Naive thymus-derived CD4-positive, alpha-beta T cell (primary cell): ENCODE data around the gene MED20. TPM values are rescaled to one million over a fixed set of nuclear protein-coding genes. Genes with fewer than 3 reads are reported as not detected.

ENCODE experiments used
- ATAC-seq: fragments of 150-1000 bp; cut with Tn5 transposase; 2 replicates; pipeline ENCODE4 v1.10.0; 2021; ENCODE audit warnings: mild to moderate bottlenecking, moderate library complexity
- CTCF ChIA-PET: fragments of 350-600 bp; sonication (Branson Sonifier 250); formaldehyde crosslinking; loops from one replicate; lab custom pipeline; 2021; ENCODE audit warnings: antibody characterized with exemption; lab: Charles Lee
- POLR2A ChIA-PET: fragments of 350-600 bp; sonication (Branson Sonifier 250); formaldehyde crosslinking; loops from one replicate; lab custom pipeline; 2021; ENCODE audit warnings: antibody characterized with exemption, inconsistent platforms; lab: Charles Lee
- DNase-seq, 9 donors: peaks; one replicate each; pipeline versions ENCODE4 v3.0.0 to v3.0.0-alpha.2; 2020 to 2022; ENCODE audit warnings: mixed read lengths in 1 of 9
- H3K27ac ChIP-seq: one replicate; pipeline ENCODE4 v1.7.0; 2013; ENCODE audit warnings: mild to moderate bottlenecking, low read depth, low read length, moderate library complexity
- H3K27me3 ChIP-seq, 2 donors: one replicate each; pipeline ENCODE4 v1.7.0; 2013; ENCODE audit warnings: low read length in 2 of 2, mild to moderate bottlenecking in 2 of 2, moderate library complexity in 2 of 2; ENCODE audit not compliant: control insufficient read depth in 2 of 2, insufficient read depth in 2 of 2
- H3K36me3 ChIP-seq, 3 experiments: 1 replicate in 2 of 3; 2 replicates in 1 of 3; pipeline ENCODE4 v1.7.0; 2013; ENCODE audit warnings: low read length in 3 of 3, mild to moderate bottlenecking in 3 of 3, moderate library complexity in 1 of 3; ENCODE audit not compliant: insufficient read depth in 3 of 3, control insufficient read depth in 2 of 3
- H3K4me1 ChIP-seq, 2 donors: one replicate each; pipeline ENCODE4 v1.7.0; 2013; ENCODE audit warnings: low read length in 2 of 2, mild to moderate bottlenecking in 2 of 2, moderate library complexity in 1 of 2; ENCODE audit not compliant: control insufficient read depth in 2 of 2, insufficient read depth in 2 of 2
- H3K4me3 ChIP-seq: 2 replicates; pipeline ENCODE4 v1.7.0; 2013; ENCODE audit warnings: mild to moderate bottlenecking, low read length
- H3K9me3 ChIP-seq, 3 experiments: 1 replicate in 2 of 3; 2 replicates in 1 of 3; pipeline ENCODE4 v1.7.0; 2013; ENCODE audit warnings: low read length in 3 of 3; ENCODE audit not compliant: control insufficient read depth in 2 of 3
- H3K27ac Mint-ChIP-seq, 9 donors: one replicate each; pipeline ENCODE4 v1.8.0; 2020 to 2022; ENCODE audit warnings: mixed read lengths in 9 of 9, mild to moderate bottlenecking in 8 of 9, moderate library complexity in 5 of 9, inconsistent platforms in 2 of 9
- H3K27me3 Mint-ChIP-seq, 5 donors: one replicate each; pipeline ENCODE4 v1.8.0; 2021 to 2022; ENCODE audit warnings: mixed read lengths in 5 of 5, mild to moderate bottlenecking in 1 of 5
- H3K36me3 Mint-ChIP-seq, 5 donors: one replicate each; pipeline ENCODE4 v1.8.0; 2020 to 2022; ENCODE audit warnings: mixed read lengths in 5 of 5, mild to moderate bottlenecking in 3 of 5, inconsistent platforms in 1 of 5
- H3K4me1 Mint-ChIP-seq, 7 donors: one replicate each; pipeline ENCODE4 v1.8.0; 2020 to 2022; ENCODE audit warnings: mixed read lengths in 7 of 7, mild to moderate bottlenecking in 3 of 7, inconsistent platforms in 1 of 7
- H3K4me3 Mint-ChIP-seq, 10 donors: one replicate each; pipeline ENCODE4 v1.8.0; 2020 to 2022; ENCODE audit warnings: mild to moderate bottlenecking in 10 of 10, mixed read lengths in 10 of 10, moderate library complexity in 6 of 10, inconsistent platforms in 2 of 10
- H3K9me3 Mint-ChIP-seq, 11 donors: one replicate each; pipeline ENCODE4 v1.8.0; 2020 to 2022; ENCODE audit warnings: mixed read lengths in 11 of 11, mild to moderate bottlenecking in 4 of 11, inconsistent platforms in 1 of 11, moderate library complexity in 1 of 11
- intact Hi-C, 2 donors: fragments of 100-400 bp; cut with micrococcal nuclease; formaldehyde crosslinking; loops; one replicate each; pipeline ENCODE4 v1.15.1; 2023
- polyA plus RNA-seq, 2 donors: library from polyadenylated mRNA; unstranded; fragments of 300-500 nt; fragmentation: Illumina TruSeq; gene quantifications; one replicate each; pipeline ENCODE4 v1.2.3, GENCODE V29; 2021
- total RNA-seq, 6 experiments: library from RNA in 5 of 6; stranded (reverse) in 5 of 6; gene quantifications; 1 replicate in 5 of 6; 2 replicates in 1 of 6; pipeline ENCODE4 v1.2.3 and lab custom pipeline; 2021 to 2026

MED20 gene
- total and polyA plus RNA-seq, 7 experiments from 2014 or later = 4.2 to 21.7 (median 7.6) TPM

- DNase-seq (no peak), ATAC-seq (no peak)
- no peaks in the 10 kb centered on the region for H3K4me1 ChIP-seq
- Mint-ChIP-seq H3K4me3 (no peak overlapping the region), H3K36me3 (no peaks in the 10 kb centered on the region), H3K27ac (no peak overlapping the region), H3K9me3 (no peaks in the 10 kb centered on the region), H3K4me1 (peaks cover 0 to 4% (median 0%) of the 10 kb centered on the region in 7 donors), H3K27me3 (no peaks in the 10 kb centered on the region)
- no peak overlapping the region for H3K27ac ChIP-seq
- intact Hi-C loops = no loop called here
- no peak overlapping the region for H3K4me3 ChIP-seq
- ChIA-PET POLR2A (no interaction called here), CTCF (no interaction called here)
- H3K27me3 ChIP-seq = no peaks in the 10 kb centered on the region
- H3K36me3 ChIP-seq = no peaks in the 10 kb centered on the region
- H3K9me3 ChIP-seq = no peaks in the 10 kb centered on the region
Observed at GRCh38 chr6:41884957-41885356, 36.0 kb downstream of the MED20 start.

- intact Hi-C loops = no loop called here
- no peaks in the 10 kb centered on the region for H3K9me3 Mint-ChIP-seq
- no peak overlapping the region for H3K27ac Mint-ChIP-seq
- Histone ChIP-seq H3K27ac (no peak overlapping the region), H3K27me3 (no peaks in the 10 kb centered on the region), H3K9me3 (no peaks in the 10 kb centered on the region), H3K4me1 (no peaks in the 10 kb centered on the region), H3K4me3 (no peak overlapping the region), H3K36me3 (no peaks in the 10 kb centered on the region)
- peaks cover 0 to 2% (median 0%) of the 10 kb centered on the region in 7 donors for H3K4me1 Mint-ChIP-seq
- ChIA-PET POLR2A (no interaction called here), CTCF (no interaction called here)
- ATAC-seq (no peak), DNase-seq (no peak)
- no peak overlapping the region for H3K4me3 Mint-ChIP-seq
- no peaks in the 10 kb centered on the region for H3K36me3 Mint-ChIP-seq
- no peaks in the 10 kb centered on the region for H3K27me3 Mint-ChIP-seq
Observed at GRCh38 chr6:41881506-41881905, 39.4 kb downstream of the MED20 start.

- ATAC-seq (no peak), DNase-seq (no peak)
- H3K27me3 ChIP-seq = no peaks in the 10 kb centered on the region
- H3K36me3 ChIP-seq = no peaks in the 10 kb centered on the region
- Mint-ChIP-seq H3K9me3 (no peaks in the 10 kb centered on the region), H3K4me3 (no peak overlapping the region), H3K27ac (no peak overlapping the region), H3K27me3 (no peaks in the 10 kb centered on the region), H3K4me1 (peaks cover 0 to 2% (median 0%) of the 10 kb centered on the region in 7 donors), H3K36me3 (no peaks in the 10 kb centered on the region)
- H3K27ac ChIP-seq = no peak overlapping the region
- H3K4me1 ChIP-seq = no peaks in the 10 kb centered on the region
- ChIA-PET POLR2A (no interaction called here), CTCF (interaction anchor here (0.6 to 1.2 kb wide), 3 partner anchors 19 to 1359 kb away, joined by 3 to 6 read pairs (median 3); no protein-coding TSS in a partner anchor)
- intact Hi-C loops = no loop called here
- H3K9me3 ChIP-seq = no peaks in the 10 kb centered on the region
- no peak overlapping the region for H3K4me3 ChIP-seq
Observed at GRCh38 chr6:41878961-41879405, 42.0 kb downstream of the MED20 start.

GRCh38 chr6:41878246-41878645, 42.7 kb downstream of the MED20 start:
- H3K27me3 Mint-ChIP-seq = no peaks in the 10 kb centered on the region
- CTCF ChIA-PET = no interaction called here
- H3K4me3 Mint-ChIP-seq = no peak overlapping the region
- Histone ChIP-seq H3K4me1 (no peaks in the 10 kb centered on the region), H3K4me3 (no peak overlapping the region), H3K36me3 (no peaks in the 10 kb centered on the region), H3K27ac (no peak overlapping the region), H3K9me3 (no peaks in the 10 kb centered on the region), H3K27me3 (no peaks in the 10 kb centered on the region)
- peak overlapping the region in 1 of 9 donors; percentile 15 for H3K27ac Mint-ChIP-seq
- POLR2A ChIA-PET = no interaction called here
- H3K4me1 Mint-ChIP-seq = peaks cover 0 to 2% (median 0%) of the 10 kb centered on the region in 7 donors
- no peaks in the 10 kb centered on the region for H3K9me3 Mint-ChIP-seq
- no peak for DNase-seq
- intact Hi-C loops = no loop called here
- no peak for ATAC-seq
- no peaks in the 10 kb centered on the region for H3K36me3 Mint-ChIP-seq

GRCh38 chr6:41877051-41877680, 43.8 kb downstream of the MED20 start:
- ATAC-seq (no peak), DNase-seq (no peak)
- intact Hi-C loops = no loop called here
- ChIA-PET POLR2A (no interaction called here), CTCF (interaction anchor here (0.6 to 0.7 kb wide), 3 partner anchors 169 to 577 kb away, joined by 3 read pairs; no protein-coding TSS in a partner anchor)
- no peaks in the 10 kb centered on the region for H3K36me3 ChIP-seq
- Mint-ChIP-seq H3K4me3 (no peak overlapping the region), H3K9me3 (no peaks in the 10 kb centered on the region), H3K36me3 (no peaks in the 10 kb centered on the region), H3K27me3 (no peaks in the 10 kb centered on the region), H3K27ac (no peak overlapping the region), H3K4me1 (no peaks in the 10 kb centered on the region)
- no peak overlapping the region for H3K27ac ChIP-seq
- H3K4me1 ChIP-seq = no peaks in the 10 kb centered on the region
- H3K4me3 ChIP-seq = no peak overlapping the region
- no peaks in the 10 kb centered on the region for H3K9me3 ChIP-seq
- H3K27me3 ChIP-seq = no peaks in the 10 kb centered on the region

- H3K4me3 ChIP-seq = no peak overlapping the region
- ChIA-PET POLR2A (no interaction called here), CTCF (no interaction called here)
- ATAC-seq (no peak), DNase-seq (no peak)
- no peaks in the 10 kb centered on the region for H3K27me3 ChIP-seq
- Mint-ChIP-seq H3K4me1 (no peaks in the 10 kb centered on the region), H3K27me3 (no peaks in the 10 kb centered on the region), H3K9me3 (no peaks in the 10 kb centered on the region), H3K4me3 (no peak overlapping the region), H3K36me3 (peaks cover 0 to 7% (median 0%) of the 10 kb centered on the region in 5 donors), H3K27ac (no peak overlapping the region)
- H3K27ac ChIP-seq = no peak overlapping the region
- H3K9me3 ChIP-seq = no peaks in the 10 kb centered on the region
- no peaks in the 10 kb centered on the region for H3K4me1 ChIP-seq
- intact Hi-C loops = no loop called here
- H3K36me3 ChIP-seq = no peaks in the 10 kb centered on the region
Observed at GRCh38 chr6:41874741-41875140, 46.2 kb downstream of the MED20 start.

- no peak for ATAC-seq
- no peak overlapping the region for H3K27ac ChIP-seq
Observed at GRCh38 chr6:41872147-41872546, 48.8 kb downstream of the MED20 start.

More at GRCh38 chr6:41872147-41872546, 48.8 kb downstream of the MED20 start:
- Mint-ChIP-seq H3K27me3 (no peaks in the 10 kb centered on the region), H3K9me3 (no peaks in the 10 kb centered on the region), H3K4me1 (no peaks in the 10 kb centered on the region), H3K36me3 (peaks cover 0 to 7% (median 0%) of the 10 kb centered on the region in 5 donors), H3K27ac (no peak overlapping the region), H3K4me3 (no peak overlapping the region)
- Histone ChIP-seq H3K27me3 (no peaks in the 10 kb centered on the region), H3K4me1 (no peaks in the 10 kb centered on the region), H3K9me3 (no peaks in the 10 kb centered on the region), H3K4me3 (no peak overlapping the region), H3K36me3 (no peaks in the 10 kb centered on the region)
- intact Hi-C loops = no loop called here
- ChIA-PET CTCF (no interaction called here), POLR2A (interaction anchor here (0.6 to 1.4 kb wide), 2 partner anchors 49 to 870 kb away, joined by 3 read pairs; partner anchors contain the start of genes BYSL and MED20)
- DNase-seq = no peak
